Right lobe of liver (tissue), 4 donors: Measurements from ENCODE around the gene RECK.

Experiments
- CTCF ChIP-seq, 4 donors: fragments of 200-600 bp in 3 of 4; fragments of 450-650 bp in 1 of 4; IDR thresholded peaks; one replicate each; pipeline versions ENCODE4 v1.5.1 to v1.8.0; 2016 to 2022; ENCODE audit warnings: antibody characterized with exemption in 4 of 4, mild to moderate bottlenecking in 2 of 4
- POLR2A ChIP-seq: fragments of 450-650 bp; IDR thresholded peaks from one replicate; pipeline ENCODE4 v1.6.1; 2017; ENCODE audit warnings: antibody characterized with exemption, mild to moderate bottlenecking
- donor health status: DM: no; HTN: no; CAD: no.
- donor health status: DM: no; HTN: no; CAD: no.
- donor health status: DM: no; HTN: yes; CAD: no.

DNA sequence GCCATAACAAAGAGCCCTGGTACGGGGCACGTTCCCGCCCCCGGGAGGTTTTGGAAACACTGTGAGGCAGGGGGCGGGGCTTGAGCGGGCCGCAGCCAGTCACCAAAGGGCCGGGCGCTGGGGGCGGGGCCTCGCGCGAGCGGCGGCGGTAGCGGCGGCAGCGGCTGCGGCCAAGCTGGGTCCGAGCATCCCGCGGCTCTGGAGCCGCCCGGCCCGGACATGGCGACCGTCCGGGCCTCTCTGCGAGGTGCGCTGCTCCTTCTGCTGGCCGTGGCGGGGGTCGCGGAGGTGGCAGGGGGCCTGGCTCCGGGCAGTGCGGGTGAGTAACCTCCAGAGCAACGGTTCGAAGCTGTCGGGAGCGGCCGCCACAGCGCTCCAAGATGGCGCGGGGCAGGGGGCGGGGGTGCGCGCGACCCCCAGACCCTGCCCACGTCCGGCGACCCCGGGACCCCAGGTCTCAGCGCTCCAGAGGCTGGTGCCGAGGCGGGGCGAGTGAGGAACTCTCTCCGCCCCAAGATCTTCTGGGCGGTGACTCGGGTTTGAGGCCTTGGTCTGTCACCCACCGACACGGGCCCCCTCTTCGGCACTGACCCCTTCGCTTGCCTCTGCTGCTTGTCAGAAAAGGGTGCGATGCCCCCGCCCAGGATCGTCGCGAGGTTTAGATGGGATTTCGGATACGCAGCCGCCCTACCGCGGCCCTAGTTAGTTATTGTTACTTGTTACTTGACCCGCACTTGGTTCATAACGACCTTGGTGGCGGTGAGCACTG is at the start of gene RECK:
- TF ChIP-seq CTCF (IDR thresholded peaks at IDR 0.05), result no peak
- peak; percentile 77 for TF ChIP-seq POLR2A
